DMS114 treated with DMSO at 0.1 percent for 48 hours (cell line): ENCODE measurements around the gene IL10RB.

Experiments used
- DNase-seq: peaks from one replicate; lab custom pipeline; 2025; ENCODE audit not compliant: unreplicated experiment; lab: John Stamatoyannopoulos, UW

Gene IL10RB

DNA sequence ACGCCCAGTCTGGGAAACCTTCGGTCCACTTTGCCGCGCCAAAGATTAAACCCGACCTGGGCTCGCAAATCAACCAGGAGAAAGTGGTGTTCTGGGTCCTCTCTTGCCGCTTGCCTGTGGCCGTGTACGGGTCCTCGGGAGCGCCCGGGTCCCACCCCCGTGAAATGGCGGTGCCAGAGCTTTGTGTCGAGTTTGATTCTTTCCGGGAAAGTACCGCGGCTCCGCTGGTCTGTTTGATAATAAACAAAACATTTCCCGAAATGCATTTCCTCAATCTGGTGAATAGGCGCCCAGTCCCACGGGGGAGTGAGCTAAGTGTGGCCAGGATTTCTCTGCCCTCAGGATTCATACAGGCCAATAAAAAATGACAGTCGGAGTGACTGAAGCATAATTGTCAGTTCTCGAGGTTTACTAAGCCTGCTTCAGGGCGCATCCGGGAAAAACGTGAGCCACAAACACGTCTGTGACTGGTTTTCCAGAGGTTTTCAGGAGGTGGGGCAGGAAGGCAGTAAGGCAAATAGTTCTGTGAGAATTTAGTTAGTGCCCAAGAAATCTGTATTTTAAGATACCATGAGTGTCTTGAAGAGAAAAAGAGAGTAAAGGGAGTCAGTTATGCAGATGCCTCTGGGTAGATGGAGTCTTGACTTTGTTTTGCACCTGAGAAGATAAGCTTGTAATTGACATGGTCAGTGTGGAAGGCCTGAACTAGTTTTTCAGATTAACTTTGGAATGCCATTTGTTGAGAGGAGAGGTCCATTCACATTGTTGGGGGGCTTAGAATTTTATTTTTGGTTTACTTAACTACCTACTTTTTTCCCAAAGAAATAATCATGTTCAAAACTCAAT, 59.3 kb downstream of the IL10RB start:
- DNase-seq = no peak

GRCh38 chr21:33327326-33327725, 61.2 kb downstream of the IL10RB start:
- no peak for DNase-seq

GRCh38 chr21:33327792-33328433, 61.7 kb downstream of the IL10RB start:
- no peak for DNase-seq

DNA sequence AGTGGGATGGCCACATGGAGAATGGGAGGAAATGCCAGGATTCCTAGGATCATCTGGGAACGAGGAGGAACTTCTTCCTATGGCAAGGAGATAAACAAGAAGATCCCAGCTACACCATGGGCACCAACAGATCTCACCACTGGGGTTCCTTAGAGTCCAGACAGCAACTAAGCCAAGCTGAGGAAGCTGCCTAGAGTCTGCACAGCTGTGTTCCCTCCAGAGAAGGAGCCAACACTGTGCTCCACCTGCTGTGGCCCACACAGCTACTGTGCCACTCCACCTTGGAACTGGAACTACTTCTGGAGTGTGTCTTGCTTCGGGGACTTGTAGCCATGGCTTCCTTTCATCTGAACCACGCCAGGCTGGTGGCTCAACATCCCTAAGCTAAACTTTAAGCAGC, 64.6 kb downstream of the IL10RB start:
- no peak for DNase-seq

DNA sequence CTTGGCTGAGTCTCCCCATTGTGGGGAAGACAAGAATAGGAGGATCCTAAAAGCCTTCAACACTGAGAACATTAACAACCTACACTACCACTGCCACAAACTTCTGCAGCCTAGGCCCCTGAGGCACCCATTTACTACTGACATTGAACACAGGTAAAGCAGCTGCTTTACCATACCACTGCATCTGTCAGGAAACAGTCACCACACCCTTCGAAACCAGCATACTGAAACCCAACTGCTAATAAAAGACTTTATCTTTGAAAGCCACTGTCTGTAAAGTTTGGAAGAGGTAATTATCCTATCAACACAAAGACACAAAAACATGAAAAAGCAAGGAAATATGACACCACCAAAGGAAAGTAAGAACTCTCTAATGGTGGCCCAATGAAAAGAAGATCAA, 66.0 kb downstream of the IL10RB start:
- no peak for DNase-seq

DNA sequence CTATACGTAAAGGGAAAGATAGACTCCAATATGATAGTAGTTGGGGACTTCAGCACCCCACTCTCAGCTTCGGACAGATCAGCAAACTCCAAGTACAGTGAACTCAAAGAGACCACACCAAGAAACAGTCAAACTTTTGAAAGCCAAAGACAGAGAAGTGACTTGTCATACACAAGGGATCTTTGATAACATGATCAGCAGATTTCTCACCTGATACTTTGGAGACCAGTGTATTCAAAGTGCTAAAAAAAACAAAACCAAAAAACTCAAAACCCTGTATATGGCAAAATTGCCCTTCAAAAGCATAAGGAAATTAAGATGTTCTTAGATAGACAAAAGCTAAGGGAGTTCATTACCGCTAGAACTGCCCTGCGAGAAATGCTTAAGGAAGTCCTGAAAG, 68.0 kb downstream of the IL10RB start:
- DNase-seq = no peak

- no peak for DNase-seq
Measured at GRCh38 chr21:33334824-33335223, 68.7 kb downstream of the IL10RB start.

DNA sequence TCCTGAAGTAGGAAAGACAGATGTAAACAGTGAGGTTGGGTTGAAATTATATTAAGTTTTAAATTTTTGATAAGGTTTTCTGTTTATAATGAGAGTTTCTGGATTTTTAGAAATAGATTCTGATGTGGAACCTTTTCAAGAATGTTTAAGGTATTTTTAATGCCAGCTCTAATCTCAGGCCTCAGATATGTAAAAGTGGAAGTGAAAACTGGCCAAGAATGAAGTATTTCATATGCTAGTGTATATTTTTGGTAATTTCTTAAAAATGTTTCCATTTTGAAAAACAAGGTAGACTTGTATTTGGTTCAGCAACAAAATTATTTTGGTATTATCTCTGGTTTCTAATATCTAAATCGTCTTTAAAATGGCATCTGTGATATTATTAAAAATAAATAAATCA, 73.0 kb downstream of the IL10RB start:
- no peak for DNase-seq

DNA sequence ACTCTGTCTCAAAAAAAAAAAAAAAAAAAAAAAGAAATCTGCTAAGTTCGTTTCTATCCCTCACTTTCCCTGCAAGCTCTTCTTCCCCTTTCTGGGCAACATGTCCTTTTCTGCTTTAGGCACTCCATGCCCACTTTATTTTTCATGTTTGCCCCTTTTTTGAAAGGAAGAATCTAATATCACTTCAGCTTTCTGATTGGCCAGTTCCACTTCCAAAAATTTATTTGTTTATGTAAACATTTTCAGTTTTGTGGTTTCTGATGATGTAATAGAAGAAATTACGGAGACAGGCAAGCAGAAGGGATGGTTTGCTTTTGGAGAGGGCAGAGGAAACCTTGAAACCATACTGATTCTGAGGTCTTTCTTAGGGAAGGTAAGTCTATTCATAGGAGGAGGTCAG, 73.8 kb downstream of the IL10RB start:
- no peak for DNase-seq

DNA sequence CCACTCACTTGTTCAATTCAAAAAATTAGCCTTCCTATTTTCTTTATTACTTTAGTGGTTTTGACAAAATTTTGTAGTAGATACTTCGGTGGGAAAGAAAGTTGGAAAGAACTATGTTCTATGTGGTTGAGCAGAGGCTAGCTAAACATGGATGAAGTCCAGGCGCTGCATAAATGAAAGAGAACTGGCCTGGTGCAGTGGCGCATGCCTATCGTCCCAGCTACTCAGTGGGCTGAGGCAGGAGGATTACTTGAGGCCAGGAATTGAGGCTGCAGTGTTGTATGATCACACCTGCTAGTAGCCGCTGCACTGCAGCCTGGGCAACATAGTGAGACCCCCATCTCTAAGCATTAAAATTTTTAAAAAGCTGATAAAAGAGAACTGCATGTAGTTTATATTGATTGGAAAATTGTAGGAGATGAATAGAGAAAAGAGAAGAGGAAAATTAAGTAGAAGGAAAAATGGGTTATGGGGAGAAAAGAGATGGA, 79.6 kb downstream of the IL10RB start:
- no peak for DNase-seq
